Immature natural killer cell (primary cell): ENCODE measurements around the gene PPP2R2B. TPM values are rescaled to one million over a fixed set of nuclear protein-coding genes. Genes with fewer than 3 reads are reported as not detected.

Source experiments
- DNase-seq, 3 donors: peaks; one replicate each; pipeline ENCODE4 v3.0.0; 2022; ENCODE audit warnings: mixed read lengths in 1 of 3
- H3K27ac Mint-ChIP-seq, 6 donors: one replicate each; pipeline ENCODE4 v1.8.0; 2020; ENCODE audit warnings: mixed read lengths in 6 of 6, mild to moderate bottlenecking in 5 of 6, inconsistent platforms in 4 of 6, moderate library complexity in 3 of 6
- H3K27me3 Mint-ChIP-seq, 3 donors: one replicate each; pipeline ENCODE4 v1.8.0; 2020 to 2021; ENCODE audit warnings: low read depth in 3 of 3, mild to moderate bottlenecking in 3 of 3, mixed read lengths in 3 of 3, moderate library complexity in 3 of 3, inconsistent platforms in 1 of 3
- H3K36me3 Mint-ChIP-seq, 3 donors: one replicate each; pipeline ENCODE4 v1.8.0; 2020; ENCODE audit warnings: mixed read lengths in 3 of 3, inconsistent platforms in 2 of 3, mild to moderate bottlenecking in 2 of 3
- H3K4me1 Mint-ChIP-seq, 2 donors: one replicate each; pipeline ENCODE4 v1.8.0; 2020; ENCODE audit warnings: inconsistent platforms in 2 of 2, mild to moderate bottlenecking in 2 of 2, mixed read lengths in 2 of 2, moderate library complexity in 1 of 2
- H3K4me3 Mint-ChIP-seq, 5 donors: one replicate each; pipeline ENCODE4 v1.8.0; 2020; ENCODE audit warnings: mild to moderate bottlenecking in 5 of 5, mixed read lengths in 5 of 5, inconsistent platforms in 3 of 5, moderate library complexity in 3 of 5
- H3K9me3 Mint-ChIP-seq, 6 donors: one replicate each; pipeline ENCODE4 v1.8.0; 2020; ENCODE audit warnings: mild to moderate bottlenecking in 6 of 6, mixed read lengths in 6 of 6, inconsistent platforms in 4 of 6, moderate library complexity in 3 of 6
- polyA plus RNA-seq, 3 donors: library from polyadenylated mRNA; unstranded; fragments of 300-500 nt; fragmentation: Illumina TruSeq; gene quantifications; one replicate each; pipeline ENCODE4 v1.2.3, GENCODE V29; 2021

Gene PPP2R2B
- polyA plus RNA-seq, 3 donors from 2014 or later, result 35.6 to 62.3 (median 41.0) TPM

GRCh38 chr5:146799671-146800070 is 78.9 kb downstream of the PPP2R2B start:
- peak overlapping the region; percentile 63 to 80 (median 69) for H3K4me3 Mint-ChIP-seq
- no peak for DNase-seq
- no peaks in the 10 kb centered on the region for H3K9me3 Mint-ChIP-seq
- H3K27me3 Mint-ChIP-seq, result peaks cover 0 to 3% (median 0%) of the 10 kb centered on the region in 3 donors
- peaks cover 0 to 4% (median 0%) of the 10 kb centered on the region in 3 donors for H3K36me3 Mint-ChIP-seq
- peaks cover 65 to 79% of the 10 kb centered on the region in 2 donors for H3K4me1 Mint-ChIP-seq
- peak overlapping the region in 5 of 6 donors; percentile 30 to 80 (median 67) for H3K27ac Mint-ChIP-seq

- peaks cover 69 to 83% of the 10 kb centered on the region in 2 donors for H3K4me1 Mint-ChIP-seq
- no peaks in the 10 kb centered on the region for H3K9me3 Mint-ChIP-seq
- H3K4me3 Mint-ChIP-seq, result peak overlapping the region; percentile 63 to 80 (median 69)
- H3K36me3 Mint-ChIP-seq, result no peaks in the 10 kb centered on the region
- H3K27me3 Mint-ChIP-seq, result peaks cover 0 to 3% (median 0%) of the 10 kb centered on the region in 3 donors
- H3K27ac Mint-ChIP-seq, result peak overlapping the region; percentile 31 to 80 (median 66)
- DNase-seq, result peak; percentile 20 to 46 (median 41)
Observed at GRCh38 chr5:146799231-146799630, 79.3 kb downstream of the PPP2R2B start.

- Mint-ChIP-seq H3K36me3 (no peaks in the 10 kb centered on the region), H3K27ac (peak overlapping the region in 2 of 6 donors; percentile 24 to 31), H3K9me3 (no peaks in the 10 kb centered on the region), H3K4me1 (peaks cover 85 to 99% of the 10 kb centered on the region in 2 donors), H3K4me3 (no peak overlapping the region), H3K27me3 (no peaks in the 10 kb centered on the region)
- DNase-seq, result no peak
Observed at GRCh38 chr5:146797658-146798057, 80.9 kb downstream of the PPP2R2B start.

GRCh38 chr5:146796911-146797310 is 81.6 kb downstream of the PPP2R2B start:
- peak overlapping the region in 2 of 5 donors; percentile 15 to 25 for H3K4me3 Mint-ChIP-seq
- no peaks in the 10 kb centered on the region for H3K36me3 Mint-ChIP-seq
- peaks cover 92 to 100% of the 10 kb centered on the region in 2 donors for H3K4me1 Mint-ChIP-seq
- DNase-seq, result no peak
- no peaks in the 10 kb centered on the region for H3K9me3 Mint-ChIP-seq
- peaks cover 0 to 2% (median 0%) of the 10 kb centered on the region in 3 donors for H3K27me3 Mint-ChIP-seq
- peak overlapping the region in 3 of 6 donors; percentile 56 to 91 (median 73) for H3K27ac Mint-ChIP-seq

GRCh38 chr5:146796144-146796543 is 82.4 kb downstream of the PPP2R2B start:
- H3K36me3 Mint-ChIP-seq, result no peaks in the 10 kb centered on the region
- no peaks in the 10 kb centered on the region for H3K9me3 Mint-ChIP-seq
- H3K27ac Mint-ChIP-seq, result peak overlapping the region; percentile 73 to 91 (median 84)
- DNase-seq, result peak in 1 of 3 donors; percentile 11
- H3K27me3 Mint-ChIP-seq, result peaks cover 0 to 2% (median 0%) of the 10 kb centered on the region in 3 donors
- peaks cover 95 to 100% of the 10 kb centered on the region in 2 donors for H3K4me1 Mint-ChIP-seq
- H3K4me3 Mint-ChIP-seq, result peak overlapping the region; percentile 24 to 74 (median 49)

- Mint-ChIP-seq H3K4me1 (peaks cover 88 to 96% of the 10 kb centered on the region in 2 donors), H3K27me3 (peaks cover 0 to 2% (median 0%) of the 10 kb centered on the region in 3 donors), H3K27ac (peak overlapping the region; percentile 22 to 87 (median 74)), H3K4me3 (peak overlapping the region; percentile 56 to 81 (median 69)), H3K9me3 (no peaks in the 10 kb centered on the region), H3K36me3 (peaks cover 0 to 6% (median 4%) of the 10 kb centered on the region in 3 donors)
- peak; percentile 14 to 20 (median 16) for DNase-seq
Observed at GRCh38 chr5:146794326-146795029, 84.1 kb downstream of the PPP2R2B start.

GRCh38 chr5:146793709-146794108 is 84.8 kb downstream of the PPP2R2B start:
- Mint-ChIP-seq H3K27ac (peak overlapping the region; percentile 22 to 87 (median 74)), H3K4me3 (peak overlapping the region; percentile 56 to 81 (median 69)), H3K9me3 (no peaks in the 10 kb centered on the region), H3K36me3 (peaks cover 2 to 10% (median 8%) of the 10 kb centered on the region in 3 donors), H3K27me3 (peaks cover 0 to 2% (median 0%) of the 10 kb centered on the region in 3 donors), H3K4me1 (peaks cover 84 to 96% of the 10 kb centered on the region in 2 donors)
- no peak for DNase-seq

- DNase-seq, result no peak
- Mint-ChIP-seq H3K27ac (no peak overlapping the region), H3K27me3 (peaks cover 0 to 2% (median 0%) of the 10 kb centered on the region in 3 donors), H3K36me3 (peaks cover 3 to 10% (median 10%) of the 10 kb centered on the region in 3 donors), H3K9me3 (no peaks in the 10 kb centered on the region), H3K4me1 (peaks cover 71 to 81% of the 10 kb centered on the region in 2 donors), H3K4me3 (no peak overlapping the region)
Observed at GRCh38 chr5:146791471-146791870, 87.1 kb downstream of the PPP2R2B start.

- peaks cover 3 to 10% (median 10%) of the 10 kb centered on the region in 3 donors for H3K36me3 Mint-ChIP-seq
- peaks cover 0 to 2% (median 0%) of the 10 kb centered on the region in 3 donors for H3K27me3 Mint-ChIP-seq
- H3K4me3 Mint-ChIP-seq, result no peak overlapping the region
- peaks cover 65 to 81% of the 10 kb centered on the region in 2 donors for H3K4me1 Mint-ChIP-seq
- peak overlapping the region in 1 of 6 donors; percentile 39 for H3K27ac Mint-ChIP-seq
- DNase-seq, result no peak
- no peaks in the 10 kb centered on the region for H3K9me3 Mint-ChIP-seq
Observed at GRCh38 chr5:146789712-146790653, 88.6 kb downstream of the PPP2R2B start.

- H3K4me3 Mint-ChIP-seq, result no peak overlapping the region
- H3K9me3 Mint-ChIP-seq, result no peaks in the 10 kb centered on the region
- H3K4me1 Mint-ChIP-seq, result peaks cover 61 to 76% of the 10 kb centered on the region in 2 donors
- peak overlapping the region in 1 of 6 donors; percentile 46 for H3K27ac Mint-ChIP-seq
- peaks cover 0 to 2% (median 0%) of the 10 kb centered on the region in 3 donors for H3K27me3 Mint-ChIP-seq
- peaks cover 3 to 10% (median 10%) of the 10 kb centered on the region in 3 donors for H3K36me3 Mint-ChIP-seq
- DNase-seq, result no peak
Observed at GRCh38 chr5:146788898-146789297, 89.7 kb downstream of the PPP2R2B start.

GRCh38 chr5:146785065-146785464 is 93.5 kb downstream of the PPP2R2B start:
- peaks cover 6 to 12% (median 10%) of the 10 kb centered on the region in 3 donors for H3K36me3 Mint-ChIP-seq
- no peaks in the 10 kb centered on the region for H3K27me3 Mint-ChIP-seq
- H3K4me1 Mint-ChIP-seq, result peaks cover 48 to 73% of the 10 kb centered on the region in 2 donors
- no peak overlapping the region for H3K4me3 Mint-ChIP-seq
- H3K9me3 Mint-ChIP-seq, result peaks cover 0 to 4% (median 0%) of the 10 kb centered on the region in 6 donors
- no peak for DNase-seq
- H3K27ac Mint-ChIP-seq, result peak overlapping the region in 4 of 6 donors; percentile 27 to 60 (median 47)

GRCh38 chr5:146781157-146781556 is 97.4 kb downstream of the PPP2R2B start:
- Mint-ChIP-seq H3K4me3 (no peak overlapping the region), H3K4me1 (peaks cover 38 to 78% of the 10 kb centered on the region in 2 donors), H3K27ac (peak overlapping the region in 2 of 6 donors; percentile 13 to 49), H3K9me3 (peaks cover 0 to 4% (median 0%) of the 10 kb centered on the region in 6 donors), H3K27me3 (no peaks in the 10 kb centered on the region), H3K36me3 (peaks cover 3 to 5% (median 3%) of the 10 kb centered on the region in 3 donors)
- DNase-seq, result no peak

- DNase-seq, result no peak
- H3K9me3 Mint-ChIP-seq, result peaks cover 0 to 7% (median 0%) of the 10 kb centered on the region in 6 donors
- H3K36me3 Mint-ChIP-seq, result peaks cover 3 to 5% (median 5%) of the 10 kb centered on the region in 3 donors
- H3K4me3 Mint-ChIP-seq, result no peak overlapping the region
- H3K4me1 Mint-ChIP-seq, result peaks cover 28 to 61% of the 10 kb centered on the region in 2 donors
- peak overlapping the region in 4 of 6 donors; percentile 0 to 76 (median 19) for H3K27ac Mint-ChIP-seq
- peaks cover 0 to 1% (median 0%) of the 10 kb centered on the region in 3 donors for H3K27me3 Mint-ChIP-seq
Observed at GRCh38 chr5:146779211-146779869, 99.2 kb downstream of the PPP2R2B start.
